Activated CD4-positive, alpha-beta T cell treated with anti-CD3 and anti-CD28 coated beads, Interleukin-2, amount 10 ng/mL, durations not matched to agents 24 days and 14 days (primary cell): Measurements from ENCODE around the gene CKB. TPM values are rescaled to one million over a fixed set of nuclear protein-coding genes. Genes with fewer than 3 reads are reported as not detected.

ENCODE experiments used
- DNase-seq: peaks from one replicate; pipeline ENCODE4 v3.0.0; 2022
- H3K27ac Mint-ChIP-seq: one replicate; pipeline ENCODE4 v1.8.0; 2022; ENCODE audit warnings: mild to moderate bottlenecking, mixed read lengths
- H3K27me3 Mint-ChIP-seq: one replicate; pipeline ENCODE4 v1.8.0; 2022; ENCODE audit warnings: mixed read lengths
- H3K36me3 Mint-ChIP-seq: one replicate; pipeline ENCODE4 v1.8.0; 2022; ENCODE audit warnings: low read depth, mild to moderate bottlenecking, mixed read lengths
- H3K4me1 Mint-ChIP-seq: one replicate; pipeline ENCODE4 v1.8.0; 2021; ENCODE audit warnings: mixed read lengths
- H3K4me3 Mint-ChIP-seq: one replicate; pipeline ENCODE4 v1.8.0; 2022; ENCODE audit warnings: mild to moderate bottlenecking, moderate library complexity, mixed read lengths
- H3K9me3 Mint-ChIP-seq: one replicate; pipeline ENCODE4 v1.8.0; 2021; ENCODE audit warnings: mixed read lengths
- intact Hi-C: fragments of 100-400 bp; cut with micrococcal nuclease; formaldehyde crosslinking; loops from one replicate; pipeline ENCODE4 v1.15.1; 2023
- total RNA-seq: library from RNA; stranded (reverse); gene quantifications from 2 replicates; pipeline ENCODE4 v1.2.3, GENCODE V29; 2022

CKB gene
- total RNA-seq, 1 donor from 2014 or later: 21.1 TPM

- no peaks in the 10 kb centered on the region for H3K27me3 Mint-ChIP-seq
- no peaks in the 10 kb centered on the region for H3K4me1 Mint-ChIP-seq
- H3K9me3 Mint-ChIP-seq: no peaks in the 10 kb centered on the region
- H3K27ac Mint-ChIP-seq: no peak overlapping the region
- intact Hi-C loops: no loop called here
- no peak for DNase-seq
- H3K4me3 Mint-ChIP-seq: no peak overlapping the region
- H3K36me3 Mint-ChIP-seq: no peaks in the 10 kb centered on the region
Measured at GRCh38 chr14:103537175-103537990, 14.8 kb upstream of the CKB start.

- H3K27me3 Mint-ChIP-seq: no peaks in the 10 kb centered on the region
- H3K4me3 Mint-ChIP-seq: no peak overlapping the region
- no peak overlapping the region for H3K27ac Mint-ChIP-seq
- no peak for DNase-seq
- intact Hi-C loops: no loop called here
- H3K4me1 Mint-ChIP-seq: peaks cover under 1% of the 10 kb centered on the region
- peaks cover 2% of the 10 kb centered on the region for H3K36me3 Mint-ChIP-seq
- H3K9me3 Mint-ChIP-seq: no peaks in the 10 kb centered on the region
Measured at GRCh38 chr14:103536693-103537092, 14.1 kb upstream of the CKB start.

- Mint-ChIP-seq H3K27ac (no peak overlapping the region), H3K36me3 (peaks cover 6% of the 10 kb centered on the region), H3K27me3 (no peaks in the 10 kb centered on the region), H3K9me3 (no peaks in the 10 kb centered on the region), H3K4me1 (peaks cover 5% of the 10 kb centered on the region), H3K4me3 (no peak overlapping the region)
- no peak for DNase-seq
- intact Hi-C loops: no loop called here
Measured at GRCh38 chr14:103535891-103536565, 13.4 kb upstream of the CKB start.

GRCh38 chr14:103535081-103535890 is 12.7 kb upstream of the CKB start:
- Mint-ChIP-seq H3K4me1 (peaks cover 8% of the 10 kb centered on the region), H3K36me3 (peaks cover 9% of the 10 kb centered on the region), H3K4me3 (no peak overlapping the region)

GRCh38 chr14:103534576-103535061 is 12.0 kb upstream of the CKB start:
- intact Hi-C loops: no loop called here
- peaks cover 11% of the 10 kb centered on the region for H3K36me3 Mint-ChIP-seq
- no peak overlapping the region for H3K4me3 Mint-ChIP-seq
- no peaks in the 10 kb centered on the region for H3K27me3 Mint-ChIP-seq
- no peaks in the 10 kb centered on the region for H3K9me3 Mint-ChIP-seq
- peaks cover 13% of the 10 kb centered on the region for H3K4me1 Mint-ChIP-seq
- DNase-seq: no peak
- no peak overlapping the region for H3K27ac Mint-ChIP-seq

More at GRCh38 chr14:103535081-103535890, 12.7 kb upstream of the CKB start:
- H3K27me3 Mint-ChIP-seq: no peaks in the 10 kb centered on the region
- no peak overlapping the region for H3K27ac Mint-ChIP-seq
- no peaks in the 10 kb centered on the region for H3K9me3 Mint-ChIP-seq
- intact Hi-C loops: no loop called here
- no peak for DNase-seq

- Mint-ChIP-seq H3K4me3 (no peak overlapping the region), H3K4me1 (peaks cover 16% of the 10 kb centered on the region), H3K27me3 (peaks cover 1% of the 10 kb centered on the region), H3K27ac (no peak overlapping the region), H3K9me3 (no peaks in the 10 kb centered on the region), H3K36me3 (peaks cover 14% of the 10 kb centered on the region)
- DNase-seq: no peak
- intact Hi-C loops: no loop called here
Measured at GRCh38 chr14:103533999-103534575, 11.5 kb upstream of the CKB start.

GRCh38 chr14:103533137-103533998 is 10.7 kb upstream of the CKB start:
- Mint-ChIP-seq H3K4me1 (peaks cover 16% of the 10 kb centered on the region), H3K27me3 (peaks cover 1% of the 10 kb centered on the region), H3K9me3 (no peaks in the 10 kb centered on the region), H3K27ac (no peak overlapping the region), H3K36me3 (peaks cover 17% of the 10 kb centered on the region), H3K4me3 (no peak overlapping the region)
- no peak for DNase-seq
- intact Hi-C loops: no loop called here

- H3K9me3 Mint-ChIP-seq: no peaks in the 10 kb centered on the region
- peaks cover 17% of the 10 kb centered on the region for H3K36me3 Mint-ChIP-seq
- H3K27me3 Mint-ChIP-seq: peaks cover 1% of the 10 kb centered on the region
- H3K27ac Mint-ChIP-seq: peak overlapping the region; percentile 37
- peaks cover 22% of the 10 kb centered on the region for H3K4me1 Mint-ChIP-seq
- intact Hi-C loops: no loop called here
- DNase-seq: no peak
- no peak overlapping the region for H3K4me3 Mint-ChIP-seq
Measured at GRCh38 chr14:103532216-103533136, 9.8 kb upstream of the CKB start.

GRCh38 chr14:103531421-103532215 is 9.0 kb upstream of the CKB start:
- peaks cover 1% of the 10 kb centered on the region for H3K27me3 Mint-ChIP-seq
- H3K36me3 Mint-ChIP-seq: peaks cover 17% of the 10 kb centered on the region
- no peaks in the 10 kb centered on the region for H3K9me3 Mint-ChIP-seq
- H3K4me3 Mint-ChIP-seq: peak overlapping the region; percentile 35
- no peak for DNase-seq
- H3K4me1 Mint-ChIP-seq: peaks cover 28% of the 10 kb centered on the region
- H3K27ac Mint-ChIP-seq: peak overlapping the region; percentile 37
- intact Hi-C loops: no loop called here

GRCh38 chr14:103530831-103531230 is 8.2 kb upstream of the CKB start:
- Mint-ChIP-seq H3K9me3 (no peaks in the 10 kb centered on the region), H3K27me3 (peaks cover 1% of the 10 kb centered on the region), H3K4me1 (peaks cover 28% of the 10 kb centered on the region), H3K36me3 (peaks cover 17% of the 10 kb centered on the region), H3K27ac (no peak overlapping the region), H3K4me3 (peak overlapping the region; percentile 96)
- intact Hi-C loops: no loop called here
- DNase-seq: no peak

GRCh38 chr14:103530390-103530789 is 7.8 kb upstream of the CKB start:
- peak; percentile 79 for DNase-seq
- Mint-ChIP-seq H3K4me3 (peak overlapping the region; percentile 96), H3K9me3 (no peaks in the 10 kb centered on the region), H3K36me3 (peaks cover 17% of the 10 kb centered on the region), H3K4me1 (peaks cover 28% of the 10 kb centered on the region), H3K27me3 (peaks cover 1% of the 10 kb centered on the region), H3K27ac (peak overlapping the region; percentile 56)
- intact Hi-C loops: no loop called here
